HL-60 (cell line): ENCODE results near the gene SEMA3D.

Experiments used
- DNase-seq, 2 experiments: peaks; one replicate each; pipeline ENCODE4 v3.0.0-alpha.2; 2010 to 2020; ENCODE audit warnings: low read depth in 1 of 2, low spot score in 1 of 2
- H3K27ac ChIP-seq: fragments of 250-450 bp; sonication (Bioruptor Pico); replicated peaks from 2 replicates; pipeline ENCODE4 v1.5.1; 2020; ENCODE audit warnings: mild to moderate bottlenecking, moderate library complexity
- H3K27me3 ChIP-seq: fragments of 250-450 bp; sonication (Bioruptor Pico); 2 replicates; pipeline ENCODE4 v1.5.1; 2021; ENCODE audit warnings: mild to moderate bottlenecking, moderate library complexity; ENCODE audit not compliant: insufficient read depth, poor library complexity, severe bottlenecking
- H3K4me3 ChIP-seq: replicated peaks from 2 replicates; pipeline ENCODE4 v1.5.1; 2011; ENCODE audit warnings: mild to moderate bottlenecking, control low read depth, low read length; ENCODE audit not compliant: insufficient read depth
- GABPA ChIP-seq: IDR thresholded peaks from 2 replicates; pipeline ENCODE4 v1.6.1; 2012; ENCODE audit warnings: low read depth
- POLR2AphosphoS5 ChIP-seq: IDR thresholded peaks from 2 replicates; pipeline ENCODE4 v1.6.1; 2012; ENCODE audit warnings: low read depth
- SPI1 ChIP-seq: IDR thresholded peaks from 2 replicates; pipeline ENCODE4 v1.6.1; 2012; ENCODE audit warnings: low read depth, mild to moderate bottlenecking, borderline replicate concordance
- TF ChIP-seq, protein P1 (sequence below): IDR thresholded peaks from one replicate; pipeline ENCODE4 v1.5.1; 2011; ENCODE audit warnings: low read length, control low read depth, inconsistent platforms; ENCODE audit not compliant: insufficient read depth
- TF ChIP-seq, protein P2 (sequence below): IDR thresholded peaks from 2 replicates; pipeline ENCODE4 v1.6.1; 2012; ENCODE audit warnings: low read depth; ENCODE audit not compliant: insufficient replicate concordance

SEMA3D gene

DNA sequence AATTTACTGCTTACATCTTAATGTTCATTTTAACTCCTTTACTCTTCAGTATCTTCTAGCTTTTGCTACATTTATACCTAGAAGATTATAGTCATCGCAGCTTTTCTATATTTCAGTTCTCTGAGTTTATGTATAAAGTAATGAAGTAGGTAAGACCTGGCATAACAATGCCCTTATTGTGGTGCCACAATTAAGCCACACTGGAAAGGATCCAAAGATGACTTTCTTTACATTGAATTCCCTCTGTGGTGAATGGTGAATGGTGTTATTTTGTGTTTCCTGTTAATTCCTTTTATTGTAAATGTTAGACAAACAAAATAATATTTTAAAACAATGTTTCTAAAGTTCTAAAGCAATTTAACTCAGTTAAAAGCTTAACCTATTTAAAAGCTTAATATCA is 36.2 kb downstream of the SEMA3D start:
- TF ChIP-seq, protein P1, sequence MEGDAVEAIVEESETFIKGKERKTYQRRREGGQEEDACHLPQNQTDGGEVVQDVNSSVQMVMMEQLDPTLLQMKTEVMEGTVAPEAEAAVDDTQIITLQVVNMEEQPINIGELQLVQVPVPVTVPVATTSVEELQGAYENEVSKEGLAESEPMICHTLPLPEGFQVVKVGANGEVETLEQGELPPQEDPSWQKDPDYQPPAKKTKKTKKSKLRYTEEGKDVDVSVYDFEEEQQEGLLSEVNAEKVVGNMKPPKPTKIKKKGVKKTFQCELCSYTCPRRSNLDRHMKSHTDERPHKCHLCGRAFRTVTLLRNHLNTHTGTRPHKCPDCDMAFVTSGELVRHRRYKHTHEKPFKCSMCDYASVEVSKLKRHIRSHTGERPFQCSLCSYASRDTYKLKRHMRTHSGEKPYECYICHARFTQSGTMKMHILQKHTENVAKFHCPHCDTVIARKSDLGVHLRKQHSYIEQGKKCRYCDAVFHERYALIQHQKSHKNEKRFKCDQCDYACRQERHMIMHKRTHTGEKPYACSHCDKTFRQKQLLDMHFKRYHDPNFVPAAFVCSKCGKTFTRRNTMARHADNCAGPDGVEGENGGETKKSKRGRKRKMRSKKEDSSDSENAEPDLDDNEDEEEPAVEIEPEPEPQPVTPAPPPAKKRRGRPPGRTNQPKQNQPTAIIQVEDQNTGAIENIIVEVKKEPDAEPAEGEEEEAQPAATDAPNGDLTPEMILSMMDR = no peak
- TF ChIP-seq POLR2AphosphoS5 = no peak
- TF ChIP-seq SPI1 = no peak
- TF ChIP-seq, protein P2, sequence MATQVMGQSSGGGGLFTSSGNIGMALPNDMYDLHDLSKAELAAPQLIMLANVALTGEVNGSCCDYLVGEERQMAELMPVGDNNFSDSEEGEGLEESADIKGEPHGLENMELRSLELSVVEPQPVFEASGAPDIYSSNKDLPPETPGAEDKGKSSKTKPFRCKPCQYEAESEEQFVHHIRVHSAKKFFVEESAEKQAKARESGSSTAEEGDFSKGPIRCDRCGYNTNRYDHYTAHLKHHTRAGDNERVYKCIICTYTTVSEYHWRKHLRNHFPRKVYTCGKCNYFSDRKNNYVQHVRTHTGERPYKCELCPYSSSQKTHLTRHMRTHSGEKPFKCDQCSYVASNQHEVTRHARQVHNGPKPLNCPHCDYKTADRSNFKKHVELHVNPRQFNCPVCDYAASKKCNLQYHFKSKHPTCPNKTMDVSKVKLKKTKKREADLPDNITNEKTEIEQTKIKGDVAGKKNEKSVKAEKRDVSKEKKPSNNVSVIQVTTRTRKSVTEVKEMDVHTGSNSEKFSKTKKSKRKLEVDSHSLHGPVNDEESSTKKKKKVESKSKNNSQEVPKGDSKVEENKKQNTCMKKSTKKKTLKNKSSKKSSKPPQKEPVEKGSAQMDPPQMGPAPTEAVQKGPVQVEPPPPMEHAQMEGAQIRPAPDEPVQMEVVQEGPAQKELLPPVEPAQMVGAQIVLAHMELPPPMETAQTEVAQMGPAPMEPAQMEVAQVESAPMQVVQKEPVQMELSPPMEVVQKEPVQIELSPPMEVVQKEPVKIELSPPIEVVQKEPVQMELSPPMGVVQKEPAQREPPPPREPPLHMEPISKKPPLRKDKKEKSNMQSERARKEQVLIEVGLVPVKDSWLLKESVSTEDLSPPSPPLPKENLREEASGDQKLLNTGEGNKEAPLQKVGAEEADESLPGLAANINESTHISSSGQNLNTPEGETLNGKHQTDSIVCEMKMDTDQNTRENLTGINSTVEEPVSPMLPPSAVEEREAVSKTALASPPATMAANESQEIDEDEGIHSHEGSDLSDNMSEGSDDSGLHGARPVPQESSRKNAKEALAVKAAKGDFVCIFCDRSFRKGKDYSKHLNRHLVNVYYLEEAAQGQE = no peak
- TF ChIP-seq GABPA = no peak
- DNase-seq = no peak

DNA sequence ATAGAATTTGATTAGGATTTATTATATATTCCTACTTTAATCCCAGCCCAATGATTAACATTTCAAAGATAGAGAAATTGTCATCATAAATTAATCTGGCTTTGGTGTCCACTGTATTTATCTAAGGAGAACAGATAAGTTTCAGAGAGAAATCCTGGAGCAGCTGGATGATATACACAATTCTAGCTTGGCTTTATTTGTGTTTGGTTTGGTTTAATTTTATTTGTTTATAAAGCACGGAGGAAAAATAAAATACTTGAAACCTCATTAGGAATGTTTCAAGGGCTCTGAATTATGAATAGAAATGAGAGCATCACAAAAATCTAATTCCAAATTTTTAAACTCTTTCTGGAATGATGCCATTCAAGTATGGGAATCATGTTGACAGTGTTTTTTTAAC is 42.1 kb downstream of the SEMA3D start:
- no peak for DNase-seq
- H3K27ac ChIP-seq = no peak overlapping the region
- TF ChIP-seq POLR2AphosphoS5 (no peak), GABPA (no peak), SPI1 (no peak)
- TF ChIP-seq, protein P1 = no peak
- TF ChIP-seq, protein P2 = no peak
- no peak overlapping the region for H3K4me3 ChIP-seq
- H3K27me3 ChIP-seq = no peaks in the 10 kb centered on the region

More for the DNA sequence above, 36.2 kb downstream of the SEMA3D start:
- H3K27ac ChIP-seq = no peak overlapping the region
- no peak overlapping the region for H3K4me3 ChIP-seq
- H3K27me3 ChIP-seq = no peaks in the 10 kb centered on the region

DNA sequence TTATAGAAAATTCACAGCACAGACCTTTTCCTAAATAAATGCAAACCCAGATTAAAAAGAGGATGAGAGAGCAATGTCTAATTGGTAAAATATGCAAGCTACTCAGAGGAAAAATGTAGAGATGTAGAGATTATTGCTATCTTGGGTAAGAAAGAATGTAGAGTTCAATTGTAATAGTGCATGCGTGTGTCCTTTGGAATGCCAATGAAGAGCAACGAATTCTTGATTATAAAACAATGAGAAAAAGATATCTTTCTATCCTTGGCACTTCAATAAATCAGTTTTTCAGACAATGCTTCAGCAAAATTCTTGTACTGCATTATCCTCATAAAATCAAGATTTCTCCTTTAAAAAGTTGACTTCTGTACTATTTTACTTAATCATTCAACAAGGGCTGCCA is 50.9 kb downstream of the SEMA3D start:
- H3K27me3 ChIP-seq = no peaks in the 10 kb centered on the region
- TF ChIP-seq POLR2AphosphoS5 (no peak), SPI1 (no peak), GABPA (no peak)
- TF ChIP-seq, protein P1 = no peak
- TF ChIP-seq, protein P2 = no peak
- H3K27ac ChIP-seq = no peak overlapping the region
- no peak for DNase-seq
- no peak overlapping the region for H3K4me3 ChIP-seq
